Activated naive CD8-positive, alpha-beta T cell (primary cell): ENCODE data around the gene C11orf91.
"Not testable (repeated sequence)": the region's sequence is repeated elsewhere in the genome, so short reads cannot be mapped to it uniquely, and the experiment has no call there.

ENCODE experiments used
- H3K27ac Mint-ChIP-seq: one replicate; pipeline ENCODE4 v1.8.0; 2021; ENCODE audit warnings: mixed read lengths
- H3K27me3 Mint-ChIP-seq: one replicate; pipeline ENCODE4 v1.8.0; 2021; ENCODE audit warnings: mixed read lengths
- H3K36me3 Mint-ChIP-seq: one replicate; pipeline ENCODE4 v1.8.0; 2021; ENCODE audit warnings: mixed read lengths
- H3K4me1 Mint-ChIP-seq: one replicate; pipeline ENCODE4 v1.8.0; 2021; ENCODE audit warnings: low read depth, mixed read lengths
- H3K4me3 Mint-ChIP-seq: one replicate; pipeline ENCODE4 v1.8.0; 2021; ENCODE audit warnings: mild to moderate bottlenecking, mixed read lengths
- H3K9me3 Mint-ChIP-seq: one replicate; pipeline ENCODE4 v1.8.0; 2021; ENCODE audit warnings: low read depth, mixed read lengths

Gene C11orf91

DNA sequence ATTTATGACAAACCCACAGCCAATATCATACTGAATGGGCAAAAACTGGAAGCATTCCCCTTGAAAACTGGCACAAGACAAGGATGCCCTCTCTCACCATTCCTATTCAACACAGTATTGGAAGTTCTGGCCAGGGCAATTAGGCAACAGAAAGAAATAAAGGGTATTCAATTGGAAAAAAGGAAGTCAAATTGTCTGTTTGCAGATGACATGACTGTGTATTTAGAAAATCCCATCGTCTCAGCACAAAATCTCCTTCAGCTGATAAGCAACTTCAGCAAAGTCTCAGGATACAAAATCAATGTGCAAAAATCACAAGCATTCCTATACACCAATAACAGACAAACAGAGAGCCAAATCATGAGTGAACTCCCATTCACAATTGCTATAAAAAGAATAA is 26.9 kb upstream of the C11orf91 start:
- not testable (repeated sequence) for H3K27me3 Mint-ChIP-seq, H3K27ac Mint-ChIP-seq, H3K4me3 Mint-ChIP-seq, H3K9me3 Mint-ChIP-seq
- Mint-ChIP-seq H3K36me3 (peaks cover 11% of the 10 kb centered on the region), H3K4me1 (peaks cover 36% of the 10 kb centered on the region)

DNA sequence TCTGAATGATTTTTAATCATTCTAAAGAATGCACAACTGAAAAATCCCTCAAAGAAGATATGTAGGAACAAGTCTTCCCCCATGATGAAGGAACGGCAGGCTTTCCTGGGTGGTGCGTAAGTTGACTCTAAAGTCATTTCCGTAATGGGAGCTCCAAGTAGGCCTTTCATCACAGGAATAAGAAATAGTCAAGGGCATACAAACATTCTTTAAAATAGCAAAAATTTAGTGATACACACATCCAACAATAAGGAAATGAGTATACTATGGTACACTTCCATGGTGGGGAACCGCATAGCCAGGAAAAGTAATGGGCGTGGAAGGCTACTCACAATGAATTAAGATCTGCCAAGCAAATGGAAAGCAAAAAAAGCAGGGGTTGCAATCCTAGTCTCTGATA is 24.9 kb upstream of the C11orf91 start:
- H3K4me1 Mint-ChIP-seq = peaks cover 22% of the 10 kb centered on the region
- H3K4me3 Mint-ChIP-seq = no peak overlapping the region
- no peak overlapping the region for H3K27ac Mint-ChIP-seq
- no peaks in the 10 kb centered on the region for H3K27me3 Mint-ChIP-seq
- H3K9me3 Mint-ChIP-seq = no peaks in the 10 kb centered on the region
- peaks cover 12% of the 10 kb centered on the region for H3K36me3 Mint-ChIP-seq

DNA sequence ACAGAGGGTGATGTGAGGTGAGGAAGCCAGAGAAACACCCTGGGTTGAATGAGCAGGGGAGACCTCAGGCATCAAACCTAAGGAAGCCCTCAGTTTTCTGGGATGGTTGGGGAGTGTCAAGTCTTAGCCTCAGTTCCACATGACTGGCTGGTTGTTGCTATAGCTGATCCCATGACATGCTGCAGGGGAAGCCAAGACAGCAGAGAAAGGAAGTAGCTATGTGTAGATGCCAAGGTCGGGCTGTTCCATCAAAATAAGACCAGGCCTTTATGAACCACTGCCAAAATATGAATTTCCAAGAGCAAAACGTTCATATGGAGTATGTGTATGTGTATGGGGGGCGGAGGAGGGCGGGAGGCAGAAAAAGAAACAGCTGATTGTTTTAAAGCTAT is 24.0 kb upstream of the C11orf91 start:
- Mint-ChIP-seq H3K27me3 (no peaks in the 10 kb centered on the region), H3K4me1 (peaks cover 22% of the 10 kb centered on the region), H3K4me3 (no peak overlapping the region), H3K9me3 (no peaks in the 10 kb centered on the region), H3K36me3 (peaks cover 17% of the 10 kb centered on the region), H3K27ac (no peak overlapping the region)

DNA sequence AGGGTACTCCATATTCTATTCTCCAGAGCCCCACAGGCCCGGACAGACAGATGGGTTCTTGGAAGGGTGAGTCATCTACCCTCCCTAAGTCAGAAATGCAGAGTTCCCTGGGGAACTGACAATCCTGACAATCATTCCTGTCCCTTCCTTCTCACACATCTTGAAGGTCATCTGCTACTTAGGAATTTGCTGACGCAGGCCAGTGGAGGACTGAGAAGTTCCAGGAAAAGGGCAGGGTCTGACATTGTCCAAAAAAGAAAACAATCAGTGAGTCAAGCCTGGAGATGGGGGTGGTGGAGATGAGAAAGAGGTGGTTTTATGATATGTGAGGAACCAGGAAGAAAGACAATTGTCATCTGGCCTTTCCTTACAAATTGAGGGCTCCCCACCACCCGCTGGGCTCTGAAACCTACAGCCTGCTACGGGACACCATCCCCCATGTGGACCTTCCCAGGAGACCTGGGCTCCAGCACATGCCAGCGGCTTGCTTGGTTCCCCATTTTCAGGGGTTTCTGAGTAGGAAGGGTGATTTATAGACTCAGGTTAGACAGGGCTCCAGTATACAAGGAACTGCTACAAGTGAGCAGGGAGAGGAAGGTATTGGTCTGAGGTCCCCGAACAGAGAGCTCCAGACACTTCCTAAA is 22.7 kb upstream of the C11orf91 start:
- no peak overlapping the region for H3K27ac Mint-ChIP-seq
- peaks cover 13% of the 10 kb centered on the region for H3K36me3 Mint-ChIP-seq
- no peaks in the 10 kb centered on the region for H3K9me3 Mint-ChIP-seq
- peaks cover 19% of the 10 kb centered on the region for H3K4me1 Mint-ChIP-seq
- no peaks in the 10 kb centered on the region for H3K27me3 Mint-ChIP-seq
- H3K4me3 Mint-ChIP-seq = no peak overlapping the region

- H3K4me3 Mint-ChIP-seq = no peak overlapping the region
- H3K9me3 Mint-ChIP-seq = no peaks in the 10 kb centered on the region
- peaks cover 18% of the 10 kb centered on the region for H3K4me1 Mint-ChIP-seq
- H3K27ac Mint-ChIP-seq = no peak overlapping the region
- peaks cover 13% of the 10 kb centered on the region for H3K36me3 Mint-ChIP-seq
- no peaks in the 10 kb centered on the region for H3K27me3 Mint-ChIP-seq
Measured at GRCh38 chr11:33722590-33723234, 22.1 kb upstream of the C11orf91 start.

DNA sequence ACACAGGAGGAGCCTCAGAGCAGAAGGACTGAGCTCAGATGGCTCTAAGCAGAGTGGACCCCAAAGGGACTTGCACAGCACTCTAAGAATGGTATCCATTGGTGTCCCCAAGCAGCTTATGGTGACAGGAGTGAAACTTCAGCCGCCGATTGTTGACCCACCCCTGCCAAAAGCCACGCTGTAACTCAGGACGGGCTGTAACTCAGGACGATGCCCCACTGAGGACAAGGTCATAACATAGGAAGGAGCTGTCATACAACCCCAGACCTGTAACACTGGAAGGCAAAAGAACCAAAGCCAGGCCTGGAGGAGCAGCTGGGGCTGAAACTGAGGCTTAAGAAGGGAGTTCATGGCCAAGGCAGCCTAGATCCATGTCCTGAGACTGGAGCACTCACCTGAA is 21.4 kb upstream of the C11orf91 start:
- Mint-ChIP-seq H3K36me3 (peaks cover 11% of the 10 kb centered on the region), H3K9me3 (no peaks in the 10 kb centered on the region), H3K27me3 (no peaks in the 10 kb centered on the region), H3K27ac (no peak overlapping the region), H3K4me3 (no peak overlapping the region), H3K4me1 (peaks cover 15% of the 10 kb centered on the region)

GRCh38 chr11:33721426-33721825 is 20.8 kb upstream of the C11orf91 start:
- no peaks in the 10 kb centered on the region for H3K9me3 Mint-ChIP-seq
- H3K27ac Mint-ChIP-seq = no peak overlapping the region
- no peaks in the 10 kb centered on the region for H3K27me3 Mint-ChIP-seq
- no peak overlapping the region for H3K4me3 Mint-ChIP-seq
- H3K36me3 Mint-ChIP-seq = peaks cover 11% of the 10 kb centered on the region
- peaks cover 15% of the 10 kb centered on the region for H3K4me1 Mint-ChIP-seq

- peaks cover 12% of the 10 kb centered on the region for H3K4me1 Mint-ChIP-seq
- peaks cover 11% of the 10 kb centered on the region for H3K36me3 Mint-ChIP-seq
- H3K27ac Mint-ChIP-seq = no peak overlapping the region
- no peak overlapping the region for H3K4me3 Mint-ChIP-seq
- no peaks in the 10 kb centered on the region for H3K9me3 Mint-ChIP-seq
- no peaks in the 10 kb centered on the region for H3K27me3 Mint-ChIP-seq
Measured at GRCh38 chr11:33719587-33719986, 19.0 kb upstream of the C11orf91 start.

GRCh38 chr11:33718440-33718839 is 17.8 kb upstream of the C11orf91 start:
- H3K27ac Mint-ChIP-seq = no peak overlapping the region
- no peaks in the 10 kb centered on the region for H3K9me3 Mint-ChIP-seq
- no peak overlapping the region for H3K4me3 Mint-ChIP-seq
- peaks cover 9% of the 10 kb centered on the region for H3K36me3 Mint-ChIP-seq
- H3K4me1 Mint-ChIP-seq = peaks cover 7% of the 10 kb centered on the region
- H3K27me3 Mint-ChIP-seq = no peaks in the 10 kb centered on the region

DNA sequence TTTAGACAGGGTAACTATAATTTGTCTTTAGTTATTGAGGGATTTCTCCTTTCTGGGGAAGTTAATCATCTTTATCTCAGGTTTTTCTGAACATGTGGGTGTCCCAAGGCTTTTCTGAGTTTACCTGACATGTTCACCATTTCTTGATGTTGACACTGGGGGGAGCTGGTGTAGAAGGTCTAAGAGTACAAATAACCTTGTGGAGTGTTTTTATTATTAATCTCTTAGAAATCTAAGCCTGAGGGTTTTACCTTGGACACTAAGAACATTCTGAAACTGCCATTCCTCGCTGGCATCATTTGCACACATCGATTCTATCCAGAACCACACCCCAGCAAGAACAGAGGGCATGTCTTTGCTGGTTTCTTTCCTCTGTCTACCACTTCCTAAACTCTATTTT is 15.6 kb upstream of the C11orf91 start:
- H3K36me3 Mint-ChIP-seq = peaks cover 7% of the 10 kb centered on the region
- no peaks in the 10 kb centered on the region for H3K27me3 Mint-ChIP-seq
- no peak overlapping the region for H3K4me3 Mint-ChIP-seq
- no peaks in the 10 kb centered on the region for H3K4me1 Mint-ChIP-seq
- H3K27ac Mint-ChIP-seq = no peak overlapping the region
- no peaks in the 10 kb centered on the region for H3K9me3 Mint-ChIP-seq

DNA sequence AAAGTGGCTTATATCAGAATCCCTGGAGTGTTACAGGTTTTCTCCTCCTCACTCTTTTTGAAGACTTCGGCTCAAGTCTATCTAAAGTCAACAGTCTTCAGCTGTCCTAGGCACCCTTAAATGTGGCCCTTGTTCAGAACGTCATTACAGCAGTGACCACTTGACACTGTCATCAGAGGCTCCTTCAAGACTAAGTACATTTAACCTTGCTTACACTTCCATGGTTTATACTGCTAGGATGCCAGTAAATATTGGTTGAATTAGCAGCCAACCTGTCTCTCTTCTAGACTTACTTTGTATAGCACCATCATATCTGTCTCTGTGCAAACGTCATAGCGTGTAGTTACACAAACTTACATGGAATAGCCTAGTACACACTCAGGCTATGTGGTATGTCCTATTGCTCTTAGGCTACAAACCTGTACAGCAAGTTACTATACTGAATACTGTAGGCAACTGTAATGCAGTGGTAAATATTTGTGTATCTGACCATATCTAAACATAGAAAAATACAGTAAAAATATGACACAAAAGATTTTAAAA is 13.3 kb upstream of the C11orf91 start:
- Mint-ChIP-seq H3K4me3 (no peak overlapping the region), H3K9me3 (no peaks in the 10 kb centered on the region), H3K36me3 (peaks cover 4% of the 10 kb centered on the region), H3K27me3 (no peaks in the 10 kb centered on the region), H3K27ac (no peak overlapping the region), H3K4me1 (no peaks in the 10 kb centered on the region)

DNA sequence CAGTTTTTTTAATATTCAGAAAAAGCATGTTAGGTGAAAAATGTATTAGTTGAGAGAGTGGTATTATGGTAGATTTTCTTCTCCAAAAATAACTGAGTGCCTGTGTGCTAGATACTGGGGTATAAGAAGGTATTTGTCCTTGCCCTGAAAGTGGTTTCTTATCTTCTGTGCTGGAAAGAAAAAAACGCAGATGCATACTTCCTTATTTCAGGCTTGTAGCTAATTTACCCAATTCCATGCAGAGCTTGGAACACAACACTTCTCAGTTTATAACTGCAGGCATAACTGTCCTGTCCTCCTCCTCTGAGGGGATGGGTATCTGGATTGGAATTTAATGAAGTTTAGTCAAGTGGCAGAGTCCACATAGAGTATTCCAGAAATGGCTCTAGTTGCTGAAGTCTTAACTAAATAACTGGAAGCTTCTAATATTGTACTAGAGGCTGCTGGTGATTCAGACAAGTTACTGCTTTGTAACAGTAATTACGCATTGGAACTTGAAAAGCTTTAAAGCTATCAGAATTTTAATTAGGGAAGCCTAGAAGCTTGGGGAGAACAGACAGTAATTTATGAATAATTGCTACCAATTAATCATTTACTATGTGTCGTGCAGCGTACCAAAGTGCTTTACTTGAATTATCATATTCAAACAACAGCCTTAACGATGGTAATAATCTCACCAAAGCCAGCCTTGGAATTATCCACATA is 12.7 kb upstream of the C11orf91 start:
- Mint-ChIP-seq H3K27ac (no peak overlapping the region), H3K4me3 (no peak overlapping the region)

GRCh38 chr11:33712436-33712835 is 11.8 kb upstream of the C11orf91 start:
- Mint-ChIP-seq H3K36me3 (peaks cover 4% of the 10 kb centered on the region), H3K4me1 (no peaks in the 10 kb centered on the region), H3K4me3 (no peak overlapping the region), H3K27me3 (no peaks in the 10 kb centered on the region), H3K9me3 (no peaks in the 10 kb centered on the region), H3K27ac (no peak overlapping the region)

More for the DNA sequence above, 12.7 kb upstream of the C11orf91 start:
- Mint-ChIP-seq H3K4me1 (no peaks in the 10 kb centered on the region), H3K9me3 (no peaks in the 10 kb centered on the region), H3K36me3 (peaks cover 4% of the 10 kb centered on the region), H3K27me3 (no peaks in the 10 kb centered on the region)

GRCh38 chr11:33709466-33709865 is 8.8 kb upstream of the C11orf91 start:
- no peaks in the 10 kb centered on the region for H3K9me3 Mint-ChIP-seq
- H3K36me3 Mint-ChIP-seq = peaks cover 6% of the 10 kb centered on the region
- no peak overlapping the region for H3K4me3 Mint-ChIP-seq
- peaks cover 4% of the 10 kb centered on the region for H3K4me1 Mint-ChIP-seq
- no peaks in the 10 kb centered on the region for H3K27me3 Mint-ChIP-seq
- H3K27ac Mint-ChIP-seq = no peak overlapping the region

GRCh38 chr11:33708985-33709384 is 8.4 kb upstream of the C11orf91 start:
- Mint-ChIP-seq H3K27me3 (no peaks in the 10 kb centered on the region), H3K4me3 (no peak overlapping the region), H3K4me1 (peaks cover 4% of the 10 kb centered on the region), H3K9me3 (no peaks in the 10 kb centered on the region), H3K36me3 (peaks cover 6% of the 10 kb centered on the region), H3K27ac (no peak overlapping the region)
